Stimulated activated CD8-positive, alpha-beta memory T cell treated with anti-CD3 and anti-CD28 coated beads, Interleukin-4, amount 100 ng/mL, for 1 hour (primary cell): ENCODE measurements around the gene C16orf54.
"Not testable (repeated sequence)": the region's sequence is repeated elsewhere in the genome, so short reads cannot be mapped to it uniquely, and the experiment has no call there.

Experiments used
- DNase-seq, 2 donors: peaks; one replicate each; pipeline ENCODE4 v3.0.0-alpha.2; 2020; ENCODE audit warnings: low read depth in 2 of 2, low spot score in 1 of 2

C16orf54 gene, protein sequence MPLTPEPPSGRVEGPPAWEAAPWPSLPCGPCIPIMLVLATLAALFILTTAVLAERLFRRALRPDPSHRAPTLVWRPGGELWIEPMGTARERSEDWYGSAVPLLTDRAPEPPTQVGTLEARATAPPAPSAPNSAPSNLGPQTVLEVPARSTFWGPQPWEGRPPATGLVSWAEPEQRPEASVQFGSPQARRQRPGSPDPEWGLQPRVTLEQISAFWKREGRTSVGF

DNA sequence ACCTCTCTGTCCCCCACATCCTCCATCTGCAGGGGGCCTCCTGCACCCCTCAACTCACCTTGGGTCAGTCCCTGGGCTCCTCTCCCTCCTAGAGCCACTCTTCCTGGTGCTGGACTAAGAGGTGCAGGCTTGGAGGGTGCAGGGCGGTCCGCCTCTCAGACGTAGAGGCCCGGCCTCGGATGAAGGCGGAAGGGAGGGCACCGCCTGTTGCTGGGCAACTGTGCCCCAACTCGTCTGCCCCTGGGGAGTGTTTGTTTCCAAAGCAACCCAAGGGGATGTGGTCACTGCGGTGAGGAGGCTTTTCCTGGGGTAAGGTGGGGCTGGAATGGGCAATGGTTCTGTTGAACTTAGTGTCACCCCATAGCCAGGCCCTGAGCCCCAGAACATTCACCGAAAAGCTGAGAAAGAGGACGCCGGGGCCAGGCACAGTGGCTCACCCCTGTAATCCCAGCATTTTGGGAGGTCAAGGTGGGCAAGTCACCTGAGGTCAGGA is at the start of gene C16orf54:
C16orf54 (minus strand) TSS at position 138 of the 493 bp plus-strand sequence. CDS start 1,039 bp downstream, outside the sequence.
- DNase-seq: peak; percentile 89 to 91

DNA sequence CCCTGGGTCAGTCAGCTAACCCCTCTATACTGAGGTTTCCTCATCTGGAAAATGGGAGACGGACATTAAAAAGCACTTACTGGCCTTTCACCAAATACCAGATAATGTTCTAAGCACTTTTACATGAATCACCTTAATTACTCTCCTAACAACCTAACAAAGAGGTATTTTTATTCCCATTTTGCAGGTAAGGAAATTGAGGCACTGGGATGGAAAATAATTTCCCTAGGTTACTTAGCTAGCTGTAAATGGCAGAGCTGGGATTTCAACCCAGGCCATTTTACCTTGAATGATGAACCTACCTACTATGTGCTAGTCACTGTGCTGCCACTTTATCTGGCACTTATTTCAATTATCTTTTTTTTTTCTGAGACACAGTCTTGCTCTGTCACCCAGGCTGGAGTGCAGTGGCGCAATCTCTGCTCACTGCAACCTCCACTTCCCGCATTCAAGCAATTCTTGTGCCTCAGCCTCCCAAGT is 48.5 kb upstream of the C16orf54 start:
- DNase-seq: no peak

DNA sequence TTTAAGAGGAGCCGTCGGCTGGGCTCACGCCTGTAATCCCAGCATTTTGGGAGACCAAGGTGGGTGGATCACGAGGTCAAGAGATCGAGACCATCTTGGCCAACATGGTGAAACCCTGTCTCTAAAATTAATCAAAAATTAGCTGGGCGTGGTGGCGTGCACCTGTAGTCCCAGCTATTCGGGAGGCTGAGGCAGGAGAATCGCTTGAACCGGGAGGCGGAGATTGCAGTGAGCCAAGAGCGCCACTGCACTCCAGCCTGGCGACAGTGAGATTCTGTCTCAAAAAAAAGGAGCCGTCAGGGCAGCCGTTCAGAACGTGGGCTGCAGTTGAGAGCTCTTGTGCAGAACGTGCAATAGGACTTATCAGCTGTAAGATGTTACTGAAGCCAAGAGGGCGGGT is 47.4 kb upstream of the C16orf54 start:
- not testable (repeated sequence) for DNase-seq

DNA sequence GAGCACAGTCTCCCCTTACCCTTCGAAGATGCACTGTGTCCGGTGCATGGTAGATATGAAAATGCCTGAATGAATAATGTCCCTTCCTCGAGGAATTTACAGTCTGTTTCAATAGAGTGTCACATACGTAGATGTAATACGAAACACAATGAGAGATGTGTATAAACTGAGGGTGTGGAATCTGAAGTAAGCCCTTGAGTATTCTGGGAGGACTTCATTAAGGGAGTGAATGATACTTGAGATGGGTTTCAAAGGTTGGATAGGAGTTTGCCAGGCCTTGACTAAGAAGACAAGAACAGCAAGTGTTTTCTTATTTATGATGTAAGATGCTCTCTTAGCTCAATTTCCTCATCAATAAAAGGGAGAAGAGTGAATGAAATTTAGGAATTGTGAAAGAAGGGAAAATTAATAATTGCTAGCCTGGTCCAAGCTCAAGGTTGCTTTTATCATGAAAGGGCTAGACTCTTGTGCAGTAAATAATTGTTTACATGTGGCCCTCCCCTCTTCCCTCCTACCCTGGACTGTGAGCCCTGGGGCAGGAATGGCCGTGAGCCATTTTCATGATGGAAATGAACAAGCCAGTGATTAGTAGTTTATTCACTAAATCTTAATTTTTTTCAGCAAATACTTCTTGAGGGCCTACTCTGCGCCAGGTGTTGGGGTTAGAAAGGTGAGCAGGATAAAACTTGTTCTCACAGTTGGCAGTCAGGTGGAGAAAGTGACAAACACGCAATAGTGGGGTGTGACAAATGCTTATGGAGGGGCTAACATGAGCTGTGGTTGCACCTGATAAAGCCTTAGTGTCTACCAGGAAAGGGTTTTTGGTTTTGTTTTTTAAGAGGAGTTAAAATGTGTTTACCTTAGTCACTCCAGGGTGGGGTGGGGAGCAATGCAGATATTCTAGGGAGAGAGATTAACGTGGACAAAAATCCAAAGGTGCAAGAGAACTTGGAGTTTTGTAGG is 46.3 kb upstream of the C16orf54 start:
- no peak for DNase-seq

DNA sequence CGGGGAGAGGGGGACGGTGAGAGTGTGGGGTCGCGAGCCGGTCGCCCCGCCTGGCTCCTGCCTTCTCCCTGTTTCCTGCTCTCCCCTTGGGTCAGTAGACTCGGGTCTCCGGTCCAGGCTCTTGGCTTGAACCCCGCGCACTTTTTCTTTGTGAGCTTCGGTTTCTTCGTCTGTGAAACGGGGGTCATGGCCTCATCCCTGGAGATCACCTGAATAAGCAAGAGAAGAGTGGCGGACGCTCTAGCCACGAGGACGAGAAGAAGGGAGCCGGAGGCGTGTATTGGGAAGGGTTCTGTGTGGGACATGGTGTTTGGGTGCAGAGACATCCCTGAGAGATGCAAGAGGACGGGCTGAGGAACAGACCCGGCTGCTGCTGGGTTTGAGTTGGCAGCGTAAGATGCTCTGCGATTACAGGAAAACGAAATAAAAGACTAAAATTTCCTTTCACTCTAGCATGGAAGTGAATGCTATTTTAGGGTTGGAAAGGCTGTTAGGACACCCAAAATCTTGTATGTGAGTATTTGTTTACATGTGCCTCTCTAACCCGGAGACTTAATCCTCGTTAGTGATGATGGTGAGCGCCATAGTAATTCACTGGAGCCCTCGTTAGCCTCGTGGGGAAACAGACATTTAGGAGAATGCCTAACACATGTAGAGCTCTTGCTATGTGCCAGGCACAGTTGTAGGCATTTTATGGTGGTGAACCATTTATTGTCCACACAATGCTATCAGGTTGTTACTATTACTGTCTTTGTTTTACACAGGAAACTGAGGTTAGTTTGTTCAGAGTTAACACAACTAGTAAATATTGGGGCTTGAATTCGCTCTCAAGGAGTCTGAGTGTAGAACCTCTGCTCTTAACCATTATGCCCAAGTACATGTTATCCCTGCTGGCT is 45.4 kb upstream of the C16orf54 start:
- DNase-seq: no peak

DNA sequence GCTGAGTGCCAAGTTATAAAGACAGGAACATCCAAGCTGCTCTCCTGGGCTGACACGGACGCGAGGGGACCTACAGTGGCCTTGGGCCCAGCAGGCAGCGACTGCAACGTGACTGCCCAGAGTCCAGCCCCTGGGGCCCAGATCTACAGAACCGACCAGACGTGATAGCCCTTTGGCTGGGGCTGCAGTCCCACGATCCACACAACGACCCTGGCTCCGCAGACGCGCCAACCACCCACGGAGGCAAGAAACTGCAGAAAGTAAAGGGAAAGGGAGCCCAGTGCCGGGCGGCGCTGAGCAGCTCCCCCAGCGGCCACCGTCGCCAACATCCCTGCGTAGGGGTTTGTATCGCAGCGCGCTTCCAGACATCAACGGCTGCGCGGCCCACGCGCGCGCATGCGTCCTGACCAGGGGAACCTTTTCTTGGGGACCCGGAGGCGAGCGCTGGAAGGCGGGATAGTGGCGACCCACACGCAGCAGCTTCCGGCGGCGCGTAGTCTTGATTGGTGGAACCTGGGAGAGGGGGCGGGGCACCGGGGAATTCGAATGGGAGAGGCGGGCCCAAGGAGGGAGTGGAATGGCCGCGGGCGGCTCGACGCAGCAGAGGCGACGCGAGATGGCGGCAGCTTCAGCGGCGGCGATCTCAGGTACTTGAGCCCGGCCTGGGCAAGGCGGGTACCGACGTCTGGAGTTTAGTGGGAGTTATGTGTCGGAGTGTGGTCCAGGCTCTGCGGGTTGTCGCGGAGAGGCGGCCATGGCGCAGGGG is 44.6 kb upstream of the C16orf54 start, which contains the start of gene KIF22:
KIF22 (plus strand) TSS at position 569 of the 766 bp plus-strand sequence; CDS start at position 578, 9 bp downstream.
- peak; percentile 100 for DNase-seq

DNA sequence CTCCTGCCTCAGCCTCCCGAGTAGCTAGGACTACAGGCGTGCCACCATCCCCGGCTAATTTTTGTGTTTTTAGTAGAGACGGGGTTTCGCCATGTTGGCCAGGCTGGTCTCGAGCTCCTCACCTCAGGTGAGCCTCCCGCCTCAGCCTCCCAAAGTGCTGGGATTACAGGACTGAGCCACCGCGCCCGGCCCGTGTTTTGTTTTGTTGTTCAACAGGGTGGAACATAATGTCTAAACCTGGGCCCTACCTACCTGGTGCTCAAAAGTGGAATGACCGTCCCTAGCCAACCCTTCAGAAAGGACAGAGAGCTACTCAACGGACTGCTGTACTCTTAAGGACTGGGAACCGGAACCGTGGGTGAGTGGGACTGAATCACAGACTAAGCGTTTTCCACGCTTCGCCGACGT is 44.0 kb upstream of the C16orf54 start:
- no peak for DNase-seq

DNA sequence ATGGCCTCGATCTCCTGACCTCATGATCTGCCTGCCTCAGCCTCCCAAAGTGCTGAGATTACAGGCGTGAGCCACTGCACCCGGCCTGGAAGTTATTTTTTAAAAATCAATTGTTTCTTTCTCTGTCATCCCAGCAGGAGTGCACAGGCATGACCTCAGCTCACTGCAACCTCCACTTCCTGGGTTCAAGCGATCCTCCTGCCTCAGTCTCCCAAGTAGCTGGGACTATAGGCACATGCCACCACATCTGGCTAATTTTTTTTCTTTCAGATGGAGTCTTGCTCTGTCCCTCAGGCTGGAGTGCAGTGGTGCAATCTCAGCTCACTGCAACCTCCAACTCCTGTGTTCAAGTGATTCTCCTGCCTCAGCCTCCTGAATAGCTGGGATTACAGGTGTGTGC is 41.4 kb upstream of the C16orf54 start:
- not testable (repeated sequence) for DNase-seq

DNA sequence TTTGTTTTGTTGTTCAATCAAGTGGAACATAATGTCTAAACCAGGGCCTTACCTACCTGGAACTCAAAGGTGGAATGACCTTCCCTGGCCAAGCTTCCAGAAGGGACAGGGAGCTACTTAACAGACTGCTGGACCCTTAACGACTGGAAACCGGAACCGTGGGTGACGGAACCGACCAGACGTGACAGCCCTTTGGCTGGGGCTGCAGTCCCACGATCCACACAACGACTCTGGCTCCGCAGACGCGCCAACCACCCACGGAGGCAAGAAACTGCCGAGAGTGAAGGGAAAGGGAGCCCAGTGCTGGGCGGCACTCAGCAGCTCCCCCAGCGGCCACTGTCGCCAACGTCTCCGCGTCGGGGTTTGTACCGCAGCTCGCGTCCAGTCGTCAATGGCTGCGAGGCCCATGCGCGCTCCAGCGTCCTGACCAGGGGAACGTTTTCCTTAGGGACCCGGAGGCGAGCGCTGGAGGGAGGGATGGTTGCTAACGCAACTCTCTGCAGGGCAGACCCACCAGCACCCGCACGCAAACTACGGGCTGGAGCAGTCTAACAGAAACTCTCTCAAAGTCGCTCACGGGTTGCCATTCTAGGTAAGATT is 39.2 kb upstream of the C16orf54 start:
- peak in 1 of 2 donors; percentile 58 for DNase-seq

DNA sequence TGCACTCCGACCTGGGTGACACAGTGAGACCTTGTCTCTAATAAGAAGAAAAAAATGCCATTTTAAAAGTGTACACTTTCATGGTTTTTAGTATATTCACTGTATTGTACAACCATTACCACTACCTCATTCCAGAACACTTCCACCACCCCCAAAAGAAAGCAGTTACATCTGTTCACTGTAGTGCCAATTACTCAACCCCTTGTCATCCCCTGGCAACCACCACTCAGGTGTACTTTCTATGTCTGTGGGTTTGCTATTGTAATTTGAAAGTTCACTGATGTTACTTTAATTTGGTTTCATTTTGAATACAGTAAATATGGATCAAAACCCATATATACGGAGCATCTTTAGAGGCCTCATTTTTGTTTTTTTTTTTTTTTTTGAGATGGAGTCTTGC is 38.4 kb upstream of the C16orf54 start:
- no peak for DNase-seq

DNA sequence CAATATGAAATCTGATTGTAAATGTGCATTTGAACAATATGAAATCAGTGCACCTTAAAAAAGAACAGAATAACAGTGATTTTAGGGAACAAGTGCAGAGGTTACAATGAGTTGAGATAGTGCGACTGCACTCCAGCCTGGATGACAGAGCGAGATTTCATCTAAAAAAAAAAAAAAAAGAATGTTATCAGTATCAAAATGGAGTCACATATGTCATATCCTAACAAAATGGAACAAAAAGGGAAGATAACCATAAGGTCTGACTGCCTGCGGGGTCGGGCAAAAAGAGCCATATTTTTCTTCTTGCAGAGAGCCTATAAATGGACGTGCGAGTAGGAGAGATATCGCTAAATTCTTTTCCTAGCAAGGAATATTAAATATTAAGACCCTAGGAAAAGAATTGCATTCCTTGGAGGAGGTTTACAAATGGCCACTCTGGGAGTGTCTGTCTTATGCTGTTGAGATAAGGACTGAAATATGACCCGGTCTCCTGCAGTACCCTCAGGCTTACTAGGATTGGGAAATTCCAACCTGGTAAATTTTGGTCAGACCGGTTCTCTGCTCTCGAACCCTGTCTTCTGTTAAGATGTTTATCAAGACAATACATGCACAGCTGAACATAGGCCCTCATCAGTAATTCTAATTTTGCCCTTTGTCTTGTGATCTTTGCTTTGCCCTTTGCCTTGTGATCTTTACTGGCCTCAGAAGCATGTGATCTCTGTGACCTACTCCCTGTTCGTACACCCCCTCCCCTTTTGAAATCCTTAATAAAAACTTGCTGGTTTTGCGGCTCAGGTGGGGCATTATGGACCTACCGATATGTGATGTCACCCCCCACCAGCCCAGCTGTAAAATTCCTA is 37.5 kb upstream of the C16orf54 start:
- not testable (repeated sequence) for DNase-seq

DNA sequence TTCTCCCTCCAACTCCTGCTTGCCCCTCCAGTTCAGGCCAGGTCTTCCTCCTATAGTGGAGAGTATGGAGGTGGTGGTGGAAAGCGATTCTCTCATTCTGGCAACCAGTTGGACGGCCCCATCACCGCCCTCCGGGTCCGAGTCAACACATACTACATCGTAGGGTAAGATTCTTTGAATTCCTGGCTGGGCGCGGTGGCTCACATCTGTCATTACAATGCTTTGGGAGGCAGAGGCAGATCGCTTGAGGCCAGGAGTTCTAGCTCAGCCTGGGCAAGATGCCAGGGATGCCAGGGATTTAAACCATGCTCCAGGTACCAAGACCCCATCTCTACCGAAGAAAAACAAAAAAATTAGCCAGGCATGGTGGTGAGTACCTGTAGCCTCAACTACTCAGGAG is 33.7 kb upstream of the C16orf54 start:
- DNase-seq: no peak

DNA sequence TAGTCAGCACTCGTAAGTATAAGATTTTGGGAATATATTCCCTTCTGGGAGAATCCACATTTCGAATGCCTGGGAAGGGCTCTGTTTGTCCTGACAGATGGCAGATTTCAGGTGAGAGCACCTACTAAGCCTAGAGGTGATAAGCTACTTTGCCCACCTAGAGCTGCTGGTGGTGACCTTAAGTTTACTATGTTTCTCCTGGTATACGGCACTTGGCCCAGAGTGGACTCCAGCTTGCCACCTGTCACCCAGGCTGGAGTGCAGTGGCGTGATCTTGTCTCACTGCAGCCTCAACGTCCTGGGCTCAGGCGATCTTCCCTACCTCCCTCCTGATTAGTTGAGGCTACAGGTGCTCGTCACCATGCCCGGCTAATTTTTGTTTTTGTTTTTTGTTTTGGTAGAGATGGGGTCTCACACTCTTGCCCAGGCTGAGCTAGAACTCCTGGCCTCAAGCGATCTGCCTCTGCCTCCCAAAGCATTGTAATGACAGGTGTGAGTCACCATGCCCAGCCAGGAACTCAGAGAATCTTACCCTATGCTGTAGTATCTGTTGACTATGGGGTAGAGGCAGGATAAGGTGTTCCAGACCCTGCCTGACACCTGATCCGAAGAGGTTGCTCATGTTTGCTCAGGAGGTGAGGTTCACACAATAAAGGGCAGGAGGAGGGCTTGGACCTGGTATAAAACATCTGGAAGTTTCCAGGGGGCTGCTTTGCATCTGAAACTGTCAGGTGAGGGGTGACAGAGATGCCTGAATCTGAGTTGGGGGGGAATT is 32.0 kb upstream of the C16orf54 start, which contains the start of gene ZG16:
ZG16 (plus strand) TSS at position 681 of the 775 bp plus-strand sequence. CDS start 1,011 bp downstream, outside the sequence.
- no peak for DNase-seq

DNA sequence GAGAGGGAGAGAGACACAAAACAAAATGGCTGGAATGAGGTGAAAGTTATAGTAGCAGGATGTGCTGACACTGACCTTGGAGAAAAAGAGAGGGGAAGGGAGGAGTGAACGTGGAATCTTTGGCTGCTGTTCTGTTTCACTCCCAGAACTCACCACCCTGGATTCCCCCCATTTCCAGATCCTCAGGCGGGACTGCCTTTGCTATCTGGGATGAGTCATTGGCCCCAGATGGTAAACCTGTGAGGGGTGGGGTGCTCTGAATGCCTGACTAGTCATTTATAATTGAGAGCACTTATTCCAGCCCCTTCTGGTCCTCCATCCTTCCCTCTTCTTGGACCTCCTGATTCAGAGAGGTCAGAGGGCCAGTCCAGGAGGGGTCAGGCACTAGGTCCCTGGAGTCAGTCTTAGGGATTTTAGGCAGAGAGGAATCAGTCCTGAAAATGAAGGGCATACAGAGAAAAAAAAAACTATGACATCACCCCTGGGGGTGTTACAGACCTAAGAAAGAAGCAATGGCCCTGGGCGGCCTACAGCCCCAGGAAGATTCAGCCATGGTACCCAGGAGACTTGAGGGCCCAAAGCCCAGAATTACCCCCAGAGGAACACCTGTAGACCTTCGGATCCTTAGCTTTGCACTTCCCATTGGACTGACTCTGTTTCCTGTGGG is 30.1 kb upstream of the C16orf54 start:
- DNase-seq: no peak

DNA sequence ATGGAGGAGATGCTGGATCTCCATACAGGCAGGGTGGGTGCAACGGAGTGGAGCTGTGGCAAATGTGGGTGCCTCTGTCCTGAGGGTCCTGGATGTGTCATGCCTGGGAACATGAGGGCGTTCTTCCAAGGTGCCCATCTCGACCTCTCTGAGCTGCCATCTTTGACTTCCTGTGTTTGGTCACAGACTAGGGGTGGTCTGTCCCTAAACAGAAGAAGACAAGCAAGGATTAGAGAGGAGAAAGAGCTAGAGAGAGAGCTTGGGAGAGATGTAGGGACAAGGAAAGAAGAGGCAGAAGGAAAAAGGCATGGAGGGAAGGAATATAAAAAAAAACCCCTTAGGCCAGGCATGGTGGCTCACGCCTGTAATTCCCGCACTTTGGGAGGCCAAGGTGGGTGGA is 28.9 kb upstream of the C16orf54 start:
- DNase-seq: no peak

DNA sequence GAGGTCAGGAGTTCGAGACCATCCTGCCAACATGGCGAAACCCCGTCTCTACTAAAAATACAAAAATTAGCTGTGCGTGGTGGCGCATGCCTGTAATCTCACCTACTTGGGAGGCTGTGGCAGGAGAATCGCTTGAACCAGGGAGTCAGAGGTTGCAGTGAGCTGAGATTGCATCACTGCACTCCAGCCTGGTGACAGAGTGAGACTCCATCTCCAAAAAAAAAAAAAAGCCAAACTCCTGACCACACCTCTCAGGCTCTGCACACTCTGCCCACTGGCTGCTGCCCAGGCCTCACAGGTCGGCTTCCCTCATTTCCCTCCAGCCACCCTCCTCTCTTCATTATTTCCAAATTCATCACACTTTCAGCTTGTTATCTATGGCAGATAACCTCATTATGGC is 26.5 kb upstream of the C16orf54 start:
- DNase-seq: not testable (repeated sequence)

DNA sequence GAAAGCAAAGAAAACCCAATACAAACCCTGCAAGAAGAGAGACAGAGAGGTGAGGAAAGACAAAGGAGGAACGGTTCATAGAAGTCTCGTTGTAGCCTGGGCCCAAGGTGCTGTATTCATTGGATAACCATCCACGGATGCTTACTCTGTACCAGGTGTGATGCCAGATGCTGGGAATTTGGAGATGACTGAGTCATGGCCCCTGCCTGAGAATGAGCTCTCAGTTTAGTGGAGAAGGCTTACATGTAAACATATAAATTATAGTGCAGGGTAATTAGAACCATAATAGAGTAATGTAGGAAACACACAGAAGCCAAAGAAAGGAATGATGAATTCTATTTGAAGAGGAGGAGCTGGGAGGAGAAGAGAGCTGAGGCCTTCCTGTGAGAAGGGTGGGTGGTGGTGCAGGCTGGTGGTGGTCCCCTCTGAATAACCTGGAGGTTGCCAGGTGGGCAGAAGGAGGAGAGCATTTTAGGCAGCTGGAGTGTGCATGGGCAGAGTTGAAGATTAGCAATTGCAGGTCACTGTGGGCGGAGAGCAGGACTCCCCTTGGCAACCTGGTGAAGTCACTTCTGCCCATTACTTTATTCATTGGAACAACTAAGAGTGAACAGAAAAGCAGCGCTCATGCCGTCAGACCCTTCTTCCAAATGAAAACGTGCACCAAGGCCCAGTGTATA is 24.6 kb upstream of the C16orf54 start:
- DNase-seq: no peak
